NCI-H1105 (cell line): ENCODE measurements around the gene LEPR.

ENCODE experiments used
- DNase-seq: peaks from one replicate; lab custom pipeline; 2025; lab: John Stamatoyannopoulos, UW

Gene LEPR

DNA sequence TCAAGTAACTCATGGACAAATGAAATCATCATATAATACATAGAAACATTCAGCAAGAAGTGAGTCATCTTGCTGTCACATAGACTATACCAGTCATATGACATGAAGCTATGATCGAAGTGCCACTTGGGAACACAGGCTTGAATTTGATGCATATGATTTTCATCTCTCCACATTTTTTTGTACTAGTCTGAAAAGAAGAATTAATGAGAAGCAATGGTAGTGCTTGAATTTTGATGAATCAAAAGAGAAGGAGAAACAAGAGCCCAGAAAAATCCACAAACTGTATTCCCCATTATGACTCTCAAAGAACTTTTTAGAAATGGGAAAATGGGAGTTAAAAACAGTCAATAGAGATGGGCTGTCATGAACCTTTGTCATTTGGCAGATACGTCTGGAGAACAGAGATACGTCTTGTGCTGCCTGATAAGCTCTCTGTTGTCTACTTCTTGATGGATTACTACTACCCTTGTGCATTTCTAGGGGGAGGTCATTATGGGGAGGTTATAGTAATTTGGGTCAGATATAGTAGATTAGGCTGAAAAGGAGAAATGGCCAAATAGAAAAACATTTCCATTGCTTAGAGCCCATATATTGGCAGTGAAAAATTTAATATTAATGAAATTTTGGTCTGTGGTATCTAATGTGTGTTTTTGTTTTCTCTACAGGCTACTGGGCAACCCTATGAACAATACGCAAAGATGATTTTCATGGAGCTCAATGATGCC, 8.0 kb upstream of the LEPR start:
- DNase-seq: no peak

DNA sequence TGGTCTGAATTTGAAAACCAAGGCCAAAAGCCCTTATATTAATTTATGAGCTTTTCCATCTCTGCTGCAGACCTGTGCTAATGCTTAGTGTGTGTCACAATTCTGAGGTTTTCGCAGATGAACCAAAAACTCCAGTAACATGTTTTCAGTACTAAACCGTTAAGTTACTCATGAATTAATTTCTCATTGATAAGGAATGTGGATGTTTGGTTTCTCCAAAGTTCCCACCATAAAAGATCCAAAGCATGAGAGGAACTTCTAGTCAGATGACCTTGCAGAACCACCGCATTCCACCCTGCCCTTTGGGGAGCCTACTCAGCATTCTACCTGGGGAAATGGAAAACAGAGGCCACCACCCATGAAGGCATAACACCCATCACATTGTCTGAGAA, 7.5 kb upstream of the LEPR start:
- no peak for DNase-seq

DNA sequence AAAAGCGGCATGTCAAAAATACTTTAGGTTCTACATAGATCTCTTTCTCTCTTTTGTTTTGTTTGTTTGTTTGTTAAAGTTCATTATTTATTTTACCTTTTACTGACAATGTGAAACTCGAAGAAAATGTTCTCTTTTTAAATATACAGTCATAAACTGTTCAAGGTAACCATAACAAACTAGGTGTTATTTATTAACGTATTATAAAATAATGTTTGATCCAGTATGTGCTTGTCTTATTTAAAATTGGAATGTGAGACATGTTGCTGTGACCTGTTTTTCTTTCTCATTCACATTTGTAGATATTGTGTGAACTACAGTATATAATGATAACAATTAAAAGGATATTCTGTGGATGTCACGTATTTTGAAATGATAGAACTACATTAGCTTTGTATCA, 5.9 kb upstream of the LEPR start:
- DNase-seq: no peak

GRCh38 chr1:65416767-65417166, 3.7 kb upstream of the LEPR start:
- DNase-seq: no peak

GRCh38 chr1:65417729-65418128, 2.7 kb upstream of the LEPR start:
- DNase-seq: no peak

DNA sequence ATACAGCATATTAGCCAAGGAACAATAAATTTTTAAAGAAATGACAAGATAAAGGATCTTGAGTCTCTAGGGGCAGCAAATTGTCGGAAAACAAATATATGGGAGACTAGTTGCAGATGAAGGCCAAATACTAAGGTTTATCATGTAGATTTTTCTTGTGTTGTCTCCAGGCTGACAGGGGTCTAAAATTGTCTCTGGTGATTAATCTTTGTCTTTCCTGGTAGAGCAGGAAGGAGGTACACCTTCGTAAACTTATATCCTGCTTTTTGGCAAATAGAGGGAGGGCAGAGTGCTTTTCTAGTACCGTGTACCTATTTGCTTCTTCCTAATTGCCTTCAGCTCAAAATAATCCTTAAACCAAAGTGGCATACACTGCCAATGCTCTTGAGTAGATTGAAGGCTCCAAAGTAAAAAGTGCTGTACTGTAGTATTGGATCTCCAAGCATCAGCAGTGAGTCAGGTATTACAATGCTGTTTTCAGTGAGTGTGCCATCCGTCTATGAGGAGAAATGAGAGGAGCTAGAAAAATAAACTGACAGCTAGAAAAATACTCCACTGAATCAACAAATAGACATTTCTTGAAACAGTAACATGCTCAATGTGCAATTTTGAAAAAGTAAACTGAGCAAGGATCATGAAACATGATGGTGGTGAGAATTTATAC, 1.8 kb upstream of the LEPR start:
- DNase-seq: no peak

DNA sequence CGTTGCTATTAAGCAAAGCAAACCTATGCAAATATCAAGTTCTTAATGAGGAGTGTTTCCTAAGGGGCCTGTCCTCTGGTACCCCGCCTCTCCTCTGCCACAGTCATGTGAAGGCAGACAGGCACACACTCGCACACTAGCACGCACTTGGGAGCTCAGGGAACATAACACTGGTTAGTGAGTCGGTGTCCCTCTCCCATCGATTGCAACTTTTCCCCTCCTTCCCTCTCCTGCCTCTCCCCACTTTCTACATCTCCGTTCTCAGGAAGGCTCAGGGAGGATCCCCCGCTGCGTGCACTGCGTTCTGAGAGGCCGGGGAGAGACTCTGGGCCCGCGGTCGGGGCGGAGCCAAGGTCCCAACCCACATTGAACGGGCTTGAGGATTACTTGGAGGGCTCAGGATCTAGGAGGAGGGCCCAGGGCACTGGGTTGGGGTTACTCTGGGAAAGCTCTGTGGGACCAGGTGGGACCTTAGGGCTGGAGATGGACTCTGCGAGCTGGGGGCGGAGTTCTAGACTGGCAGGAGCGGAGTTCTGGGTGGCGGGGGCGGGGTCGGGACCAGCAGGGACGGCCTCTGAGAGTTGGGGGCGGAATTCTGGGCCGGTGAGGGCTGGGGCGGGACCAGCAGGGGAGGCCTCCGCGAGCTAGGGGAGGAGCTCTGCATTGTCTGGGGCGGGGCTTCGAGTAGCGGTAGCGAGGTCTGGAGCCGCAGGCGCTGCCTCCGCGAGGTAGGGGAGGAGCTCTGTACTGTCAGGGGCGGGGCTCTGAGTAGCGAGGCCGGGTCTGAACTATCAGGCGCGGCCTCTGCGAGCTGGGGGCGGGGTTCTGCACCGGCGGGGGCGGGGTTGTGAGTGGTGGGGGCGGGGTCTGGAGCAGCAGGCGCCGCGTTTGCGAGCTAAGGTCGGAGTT, 533 bp upstream of the LEPR start:
- DNase-seq: peak; percentile 98

DNA sequence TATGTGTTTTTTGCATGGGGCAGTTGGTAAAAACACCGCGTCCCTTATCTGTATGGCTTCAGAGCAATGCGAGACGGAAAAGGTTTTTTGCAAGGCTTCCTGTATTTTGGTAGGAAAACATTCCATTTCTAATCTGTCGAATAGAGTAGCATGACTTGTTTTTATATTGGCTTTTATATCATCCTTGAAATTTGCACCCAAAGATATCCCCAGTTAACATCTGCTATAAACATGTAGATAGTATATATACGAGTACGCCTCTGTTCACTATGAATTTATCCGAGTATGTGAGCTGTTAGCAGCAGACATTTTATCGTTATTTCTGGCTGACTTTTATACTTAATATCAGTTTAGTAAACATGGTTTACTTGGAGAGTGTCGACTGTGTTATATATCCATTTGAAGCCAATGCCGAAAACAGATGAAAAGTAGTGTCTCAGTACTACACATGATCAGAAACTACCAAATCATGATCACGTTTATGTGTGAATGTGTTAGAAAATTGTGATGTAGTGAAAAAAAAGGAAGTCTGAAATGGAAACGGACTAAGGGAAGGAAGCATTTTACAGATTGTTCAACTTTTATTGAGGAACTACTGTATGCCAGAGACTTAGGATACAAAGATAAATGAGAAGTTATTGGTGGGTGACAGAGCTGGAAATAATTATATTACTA, 1.0 kb downstream of the LEPR start:
- DNase-seq: no peak

GRCh38 chr1:65422241-65423203, 2.1 kb downstream of the LEPR start:
- DNase-seq: no peak

DNA sequence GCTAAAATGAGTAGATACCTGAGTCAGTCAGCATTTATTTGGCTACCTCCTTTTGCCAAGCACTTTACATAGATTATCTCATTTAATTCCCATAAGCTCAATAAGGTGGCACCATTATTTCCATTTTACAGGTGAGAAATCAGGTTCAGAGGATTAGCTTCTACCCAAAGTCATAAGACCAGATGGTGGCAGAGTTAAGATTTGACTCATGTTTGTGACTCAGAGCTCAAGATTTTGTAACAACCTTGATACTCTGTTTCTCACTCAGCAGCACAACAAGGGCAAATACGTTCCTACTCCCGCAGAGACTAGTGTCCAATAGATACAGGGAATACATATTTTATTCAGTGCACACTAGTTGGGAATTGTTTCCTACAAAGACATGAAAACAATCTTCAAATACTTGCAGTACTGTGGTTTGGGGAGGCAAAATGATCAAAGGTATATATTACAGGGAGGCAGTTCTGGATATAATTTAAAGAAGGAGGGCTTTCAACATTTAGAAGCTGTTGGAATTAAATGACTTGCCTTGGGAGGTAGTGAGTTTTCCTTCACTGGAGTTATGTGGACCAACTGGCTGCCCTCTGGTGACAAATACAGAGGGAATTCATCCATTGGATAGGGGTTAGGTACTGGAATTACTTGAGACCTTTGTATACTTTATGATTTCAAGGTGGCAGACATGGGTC, 3.6 kb downstream of the LEPR start:
- no peak for DNase-seq

GRCh38 chr1:65424573-65424889, 4.1 kb downstream of the LEPR start:
- no peak for DNase-seq

GRCh38 chr1:65425006-65425405, 4.5 kb downstream of the LEPR start:
- DNase-seq: no peak

- DNase-seq: no peak
Observed at GRCh38 chr1:65425697-65426096, 5.2 kb downstream of the LEPR start.

GRCh38 chr1:65429078-65429477, 8.6 kb downstream of the LEPR start:
- no peak for DNase-seq

DNA sequence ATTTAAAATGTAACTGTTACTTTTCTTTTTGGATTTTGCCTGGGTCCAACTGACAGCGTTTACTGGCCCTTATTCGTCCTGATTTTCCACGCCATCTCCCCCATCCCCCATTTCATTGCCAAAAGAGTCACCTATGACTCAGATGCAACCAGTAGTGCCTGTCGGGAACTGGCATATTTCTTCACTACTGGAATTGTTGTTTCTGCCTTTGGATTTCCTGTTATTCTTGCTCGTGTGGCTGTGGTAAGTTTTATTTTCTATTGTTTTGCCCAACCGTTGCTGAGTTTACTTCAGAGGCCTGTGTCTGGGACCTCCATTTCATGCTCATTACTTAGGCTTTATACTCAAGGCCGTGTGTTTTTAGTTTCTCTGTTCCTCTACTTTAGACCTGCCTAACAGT, 9.3 kb downstream of the LEPR start:
- no peak for DNase-seq

DNA sequence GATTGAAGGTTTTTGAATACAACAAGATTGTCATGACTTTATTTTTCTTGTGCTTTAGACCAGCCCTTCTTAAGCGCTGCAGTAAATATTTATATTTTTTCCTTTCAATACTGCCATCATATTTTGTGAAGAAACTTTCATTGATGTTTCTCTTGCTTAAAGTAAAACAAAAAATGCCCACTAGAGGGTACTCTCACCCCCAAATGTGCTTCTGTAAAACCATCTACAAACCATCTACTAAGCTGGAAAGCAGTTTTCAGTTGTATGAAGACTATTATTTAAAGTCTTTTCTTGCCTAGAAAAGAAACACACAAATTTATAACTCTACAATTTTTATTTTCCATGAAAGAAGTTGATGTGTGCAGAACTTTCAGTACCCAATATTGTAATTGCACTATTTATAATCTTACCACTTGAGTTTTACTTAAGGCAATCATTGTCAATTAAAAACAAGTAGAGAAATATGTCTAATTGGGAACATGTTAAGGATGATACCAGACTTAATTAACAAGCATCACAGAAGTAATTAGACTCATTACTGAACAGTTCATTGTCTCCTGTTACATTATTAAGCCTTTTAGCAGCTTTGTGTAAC, 10.7 kb downstream of the LEPR start:
- peak; percentile 41 for DNase-seq

GRCh38 chr1:65432918-65433317, 12.4 kb downstream of the LEPR start:
- no peak for DNase-seq

GRCh38 chr1:65434255-65434654, 13.8 kb downstream of the LEPR start:
- DNase-seq: no peak

- DNase-seq: no peak
Observed at GRCh38 chr1:65434760-65435159, 14.3 kb downstream of the LEPR start.

GRCh38 chr1:65435987-65436386, 15.5 kb downstream of the LEPR start:
- DNase-seq: no peak
